Esophagus mucosa (tissue), 1 donor: Measurements from ENCODE around the gene SDF2L1. TPM values are rescaled to one million over a fixed set of nuclear protein-coding genes. Genes with fewer than 3 reads are reported as not detected.
"Not testable (repeated sequence)": the region's sequence is repeated elsewhere in the genome, so short reads cannot be mapped to it uniquely, and the experiment has no call there.

Experiments
- ATAC-seq: fragments of 200-7000 bp; cut with Tn5 transposase; one replicate; pipeline ENCODE4 v1.9.1; 2020
- total RNA-seq: library from RNA; stranded (reverse); gene quantifications from one replicate; pipeline ENCODE4 v1.2.4, GENCODE V29; 2023
- donor health status: DM: yes; HTN: yes; CAD: no.

SDF2L1 gene
- 14.1 TPM for total RNA-seq

GRCh38 chr22:21641789-21642583 lies at the start of gene SDF2L1:
SDF2L1 (plus strand) TSS chr22:21642302; CDS start chr22:21642337, 35 bp downstream.
- ATAC-seq, result peak; percentile 98

GRCh38 chr22:21592422-21592821 lies 49.7 kb upstream of the SDF2L1 start:
- ATAC-seq, result no peak

GRCh38 chr22:21593406-21594232 lies 48.5 kb upstream of the SDF2L1 start:
- ATAC-seq, result no peak

DNA sequence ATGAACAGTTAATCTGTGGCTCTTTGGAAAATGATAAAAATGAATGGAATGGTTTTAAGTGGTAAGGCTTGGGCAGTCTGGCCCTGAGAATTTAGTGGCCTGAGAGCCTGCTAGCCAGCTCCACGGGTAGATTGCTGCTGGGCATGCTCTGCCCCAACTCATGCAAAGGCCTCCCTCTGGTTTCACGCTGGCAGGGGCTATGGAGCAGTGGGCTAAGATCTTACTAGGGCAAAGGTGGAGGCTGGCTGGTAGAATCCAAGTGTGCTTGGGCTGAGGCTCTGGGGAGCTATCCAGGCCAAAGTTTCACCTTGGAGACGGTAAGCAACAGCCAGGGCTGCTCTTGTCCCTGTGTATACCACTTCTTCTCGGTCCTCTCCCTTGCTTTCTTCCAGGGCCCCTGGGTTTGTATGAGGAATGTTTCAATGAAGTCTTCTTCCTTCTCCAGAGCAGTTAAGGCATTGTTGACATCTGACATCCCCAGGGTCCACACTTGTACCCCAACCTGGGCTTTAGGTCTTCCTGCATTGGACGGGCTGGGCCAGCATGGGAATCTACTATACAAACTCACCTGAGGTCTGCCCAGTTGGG lies 47.1 kb upstream of the SDF2L1 start:
- ATAC-seq, result no peak

DNA sequence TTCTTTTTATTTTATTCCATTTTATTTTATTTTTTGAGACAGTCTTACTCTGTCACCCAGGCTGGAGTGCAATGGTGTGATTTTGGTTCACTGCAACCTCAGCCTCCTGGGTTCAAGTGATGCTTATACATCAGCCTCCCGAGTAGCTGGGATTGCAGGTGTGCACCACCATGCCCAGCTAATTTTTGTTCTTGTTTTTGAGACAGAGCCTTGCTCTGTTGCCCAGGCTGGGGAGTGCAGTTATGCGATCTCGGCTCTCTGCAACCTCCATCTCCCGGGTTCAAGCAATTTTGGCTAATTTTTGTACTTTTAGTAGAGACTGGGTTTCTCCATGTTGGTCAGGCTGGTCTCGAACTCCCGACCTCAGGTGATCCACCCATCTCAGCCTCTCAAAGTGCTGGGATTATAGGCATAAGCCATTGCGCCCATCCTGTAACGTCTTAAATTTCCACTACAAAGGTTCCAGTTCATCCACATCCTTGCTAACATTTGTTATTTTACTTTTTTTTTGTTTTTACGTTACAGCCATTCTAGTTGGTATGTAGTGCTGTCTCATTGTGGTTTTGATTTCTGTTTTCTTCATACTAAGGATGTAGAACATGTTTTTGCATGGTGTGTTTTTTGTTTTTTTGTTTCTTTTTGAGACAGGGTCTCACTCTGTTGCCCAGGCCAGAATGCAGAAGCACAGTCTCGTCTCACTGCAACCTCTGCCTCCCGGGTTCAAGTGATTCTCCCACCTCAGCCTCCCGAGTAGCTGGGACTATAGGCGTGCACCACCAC lies 45.6 kb upstream of the SDF2L1 start:
- ATAC-seq, result not testable (repeated sequence)

DNA sequence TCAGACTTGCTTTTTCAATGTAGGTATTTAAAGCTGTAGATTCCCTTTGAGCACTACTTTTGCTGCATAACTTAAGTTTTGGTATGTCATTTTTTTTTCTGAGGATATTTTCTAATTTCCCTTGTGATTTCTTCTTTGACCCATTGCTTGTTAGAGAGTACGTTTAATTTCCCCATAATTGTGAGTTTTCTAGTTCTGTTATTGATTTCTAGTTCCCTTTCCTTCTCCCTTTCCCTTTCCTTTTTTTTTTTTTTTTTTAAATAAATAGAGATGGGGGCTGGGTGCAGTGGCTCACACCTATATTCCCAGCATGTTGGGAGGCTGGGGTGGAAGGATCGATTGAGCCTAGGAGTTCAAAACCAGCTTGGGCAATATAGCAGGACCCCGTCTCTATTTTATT lies 43.8 kb upstream of the SDF2L1 start:
- ATAC-seq, result no peak

GRCh38 chr22:21599053-21599893 lies 42.8 kb upstream of the SDF2L1 start:
- ATAC-seq, result no peak

GRCh38 chr22:21602579-21602978 lies 39.5 kb upstream of the SDF2L1 start:
- ATAC-seq, result no peak

DNA sequence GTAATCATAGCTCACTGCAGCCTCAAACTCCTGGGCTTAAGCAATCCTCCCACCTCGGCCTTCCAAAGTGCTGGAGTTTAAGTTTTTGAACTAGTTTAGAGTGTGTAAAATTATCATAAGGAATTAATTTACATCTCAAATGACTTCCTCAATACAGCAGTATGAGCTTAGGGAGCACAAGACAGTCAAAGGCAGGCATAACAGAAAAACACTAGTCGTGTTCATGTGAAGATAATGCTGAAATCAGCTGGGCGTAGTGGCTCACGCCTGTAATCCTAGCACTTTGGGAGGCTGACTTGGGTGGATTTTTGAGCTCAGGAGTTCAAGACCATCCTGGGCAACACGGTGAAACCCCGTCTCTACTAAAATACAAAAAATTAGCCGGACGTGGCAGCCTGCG lies 38.1 kb upstream of the SDF2L1 start:
- ATAC-seq, result no peak

DNA sequence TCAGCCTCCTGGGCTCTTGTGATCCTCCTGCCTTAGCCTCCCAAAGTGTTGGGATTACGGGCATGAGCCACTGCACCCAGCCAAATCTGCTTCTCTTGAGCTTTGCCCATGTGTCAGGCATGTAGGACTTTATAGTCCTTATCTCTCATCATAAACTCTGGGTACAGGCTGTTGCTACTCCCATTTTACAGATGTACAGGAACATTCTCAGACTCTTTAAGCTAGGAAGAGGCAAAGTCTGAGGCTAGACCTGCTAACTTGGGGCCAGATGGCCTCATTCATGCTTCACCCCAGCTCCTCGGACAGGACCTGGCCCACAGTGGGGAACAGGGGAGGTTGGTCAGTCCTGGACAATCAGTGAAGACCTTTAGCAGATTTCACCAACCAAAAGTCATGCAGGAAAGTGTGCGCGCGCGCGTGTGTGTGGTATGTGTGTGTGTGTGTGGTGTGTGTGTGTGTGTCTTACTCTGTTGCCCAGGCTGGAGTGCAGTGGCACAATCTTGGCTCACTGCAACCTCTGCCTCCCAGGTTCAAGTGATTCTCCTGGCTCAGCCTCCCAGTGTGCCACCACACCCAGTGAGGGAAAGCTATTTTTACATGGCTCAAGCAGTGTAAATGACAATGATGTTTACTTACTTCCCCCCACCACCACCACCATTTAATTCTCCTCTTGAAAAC lies 36.1 kb upstream of the SDF2L1 start:
- no peak for ATAC-seq

- peak; percentile 76 for ATAC-seq
Observed at GRCh38 chr22:21606775-21607174, 35.3 kb upstream of the SDF2L1 start.

DNA sequence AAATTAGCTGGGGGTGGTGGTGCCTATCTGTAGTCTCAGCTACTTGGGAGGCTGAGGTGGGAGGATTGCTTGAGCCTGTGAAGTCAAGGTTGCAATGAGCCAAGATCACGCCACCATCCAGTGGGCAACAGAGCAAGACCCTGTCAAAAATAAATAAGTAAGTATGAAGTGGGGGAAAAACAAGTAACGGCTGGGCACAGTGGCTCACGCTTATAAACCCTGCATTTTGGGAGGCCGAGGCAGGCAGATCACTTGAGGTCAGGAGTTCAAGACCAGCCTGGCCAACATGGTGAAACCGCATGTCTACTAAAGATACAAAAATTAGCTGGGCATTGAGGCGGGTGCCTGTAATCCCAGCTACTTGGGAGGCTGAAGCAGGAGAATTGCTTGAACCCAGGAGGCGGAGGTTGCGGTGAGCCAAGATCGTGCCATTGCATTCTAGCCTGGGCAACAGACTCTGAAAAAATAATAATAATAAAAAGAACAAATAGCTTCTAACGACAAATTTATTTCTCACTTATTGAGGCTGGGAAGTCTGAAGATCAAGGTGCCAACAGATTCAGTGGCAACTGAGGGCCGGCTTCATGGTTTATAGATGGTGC lies 32.4 kb upstream of the SDF2L1 start:
- not testable (repeated sequence) for ATAC-seq

DNA sequence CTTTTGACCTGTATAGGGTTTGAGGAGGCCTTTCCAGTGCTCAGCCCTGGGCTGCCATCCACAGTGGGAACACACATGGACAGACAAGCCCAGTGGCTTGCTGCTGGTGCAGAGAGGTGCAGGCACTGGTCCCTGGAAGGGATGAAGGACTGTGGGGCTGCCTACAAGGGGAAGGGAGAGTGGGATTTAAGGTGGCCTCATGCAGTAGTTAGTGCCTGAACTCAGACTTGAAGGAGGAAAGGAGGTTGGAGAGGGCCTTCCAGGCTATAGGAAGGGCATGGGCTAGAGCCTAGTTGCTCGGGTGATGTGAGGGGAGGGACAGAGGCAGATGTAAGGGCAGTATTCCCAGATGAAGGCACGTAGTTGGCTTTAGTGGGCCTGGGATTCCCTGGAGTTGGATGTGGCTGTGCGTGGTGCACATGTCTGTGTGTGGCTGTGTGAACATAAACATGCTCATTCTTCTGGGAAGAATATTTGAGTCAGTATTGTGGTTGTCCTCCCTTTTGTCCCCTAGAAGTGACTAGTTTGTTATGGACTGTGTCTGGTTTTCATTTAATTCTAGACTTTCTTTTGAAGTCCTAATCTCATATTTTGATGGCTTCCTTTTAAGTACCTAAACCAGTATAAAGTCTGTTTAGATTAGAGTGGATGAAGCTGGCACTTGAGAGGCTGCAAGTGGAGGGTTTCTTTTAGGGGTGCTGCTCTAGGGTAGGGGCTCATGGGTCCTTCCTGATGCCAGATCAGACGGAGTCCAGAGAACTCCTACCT lies 30.7 kb upstream of the SDF2L1 start:
- ATAC-seq, result peak; percentile 3

DNA sequence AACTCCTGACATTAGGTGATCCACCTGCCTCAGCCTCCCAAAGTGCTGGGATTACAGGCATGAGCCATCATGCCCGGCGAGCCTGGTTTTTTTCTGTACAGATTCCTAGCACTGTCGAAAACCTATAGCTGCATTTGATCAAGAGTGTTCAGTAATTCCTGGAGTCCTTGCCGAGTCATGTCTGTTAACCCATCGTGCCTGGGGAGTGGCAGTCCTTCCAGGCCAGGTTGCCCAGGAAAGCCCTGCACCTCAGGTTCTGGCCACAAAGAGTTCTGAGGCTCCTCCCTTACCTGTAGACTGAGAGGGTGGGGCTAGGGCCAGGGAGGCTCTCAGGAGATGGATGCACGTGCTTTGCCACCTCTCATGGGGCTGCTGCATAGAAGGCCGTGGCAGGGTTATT lies 29.2 kb upstream of the SDF2L1 start:
- peak; percentile 97 for ATAC-seq

DNA sequence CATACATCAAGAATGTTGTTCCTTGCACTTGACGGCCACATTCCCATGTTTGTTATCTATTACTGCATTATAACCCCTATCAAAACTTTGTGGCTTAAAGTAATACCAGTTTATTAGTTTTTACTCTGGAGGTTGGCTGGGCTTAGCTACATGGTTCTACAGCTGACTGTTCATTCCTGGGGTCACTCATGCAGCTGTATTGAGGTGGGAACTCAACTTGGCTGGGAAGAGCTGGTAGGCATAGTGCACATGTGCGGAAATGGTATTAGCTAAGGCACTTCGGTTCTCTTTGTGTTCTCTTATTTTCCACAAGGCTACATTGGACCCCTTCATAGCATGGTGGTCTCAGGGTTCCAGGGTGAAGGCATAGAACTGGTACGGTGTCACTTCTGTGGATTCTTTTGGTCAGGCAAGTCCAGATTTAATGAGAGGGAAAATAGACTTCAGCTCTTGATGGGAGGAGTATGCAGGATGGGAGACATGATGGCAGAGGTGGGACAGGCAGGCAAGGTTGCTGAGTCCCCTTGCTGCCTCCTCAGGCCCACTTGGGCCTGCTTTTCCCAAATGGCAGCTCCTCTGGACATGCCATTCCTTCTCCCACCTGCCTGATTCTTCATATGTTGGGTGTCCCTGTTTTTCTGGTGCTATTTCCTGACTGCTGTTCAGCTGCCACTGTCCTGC lies 28.4 kb upstream of the SDF2L1 start:
- no peak for ATAC-seq

DNA sequence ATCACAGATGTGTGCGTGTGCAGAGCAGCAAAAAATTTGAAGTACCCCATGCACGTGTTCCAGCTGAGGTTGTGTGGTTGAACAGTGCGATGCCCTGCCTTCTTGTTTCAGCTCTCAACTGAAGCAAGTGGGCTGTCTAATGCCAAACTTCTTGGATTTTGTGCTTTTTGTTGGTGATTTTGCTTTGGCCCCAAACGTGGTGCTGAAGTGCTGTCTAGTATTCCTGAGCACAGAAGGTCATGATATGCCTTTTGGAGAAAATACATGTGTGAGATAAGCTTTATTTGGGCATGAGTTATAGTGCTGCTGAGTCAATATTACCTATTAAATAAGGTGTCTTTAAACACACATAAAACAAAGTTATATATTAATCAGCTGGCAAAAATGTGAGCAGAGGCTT lies 26.4 kb upstream of the SDF2L1 start:
- ATAC-seq, result no peak

GRCh38 chr22:21617337-21617736 lies 24.8 kb upstream of the SDF2L1 start:
- ATAC-seq, result not testable (repeated sequence)

- ATAC-seq, result no peak
Observed at GRCh38 chr22:21621025-21621424, 21.1 kb upstream of the SDF2L1 start.
